HCT116 (cell line): Measurements from ENCODE around the gene SLC35G2.

Experiments
- CEBPB ChIP-seq: IDR thresholded peaks from 2 replicates; pipeline ENCODE4 v1.6.1; 2012; ENCODE audit warnings: low read depth
- CTCF ChIP-seq, 3 experiments: fragments of 200-600 bp in 1 of 3; sonication (generic) in 1 of 3; IDR thresholded peaks in 2 of 3; conservative IDR thresholded peaks in 1 of 3; 2 replicates each; pipeline ENCODE4 v1.5.1; 2012 to 2017; ENCODE audit warnings: low read depth in 2 of 3, low read length in 2 of 3, antibody characterized with exemption in 1 of 3, borderline replicate concordance in 1 of 3, control low read depth in 1 of 3, mild to moderate bottlenecking in 1 of 3, mixed read lengths in 1 of 3, mixed run types in 1 of 3, moderate library complexity in 1 of 3; ENCODE audit not compliant: insufficient read depth in 1 of 3
- EGR1 ChIP-seq: IDR thresholded peaks from 2 replicates; pipeline ENCODE4 v1.6.1; 2012; ENCODE audit warnings: low read depth
- EZH2 ChIP-seq: fragments of 200-600 bp; sonication (generic); IDR thresholded peaks from 2 replicates; pipeline ENCODE4 v1.6.1; 2017; ENCODE audit warnings: antibody characterized with exemption, mixed run types
- EZH2phosphoT487 ChIP-seq: fragments of 200-600 bp; IDR thresholded peaks from 2 replicates; pipeline ENCODE4 v1.6.1; 2018; ENCODE audit warnings: antibody characterized with exemption, borderline replicate concordance
- FOSL1 ChIP-seq: IDR thresholded peaks from 2 replicates; pipeline ENCODE4 v1.6.1; 2012; ENCODE audit warnings: low read depth
- JUND ChIP-seq: IDR thresholded peaks from 2 replicates; pipeline ENCODE4 v1.6.1; 2012
- POLR2A ChIP-seq: IDR thresholded peaks from 2 replicates; pipeline ENCODE4 v1.7.0; 2011; ENCODE audit warnings: borderline replicate concordance; ENCODE audit not compliant: insufficient read depth, insufficient read length; ENCODE audit errors: extremely low read depth
- POLR2AphosphoS5 ChIP-seq: IDR thresholded peaks from 2 replicates; pipeline ENCODE4 v1.6.1; 2011; ENCODE audit warnings: mild to moderate bottlenecking, low read depth, low read length, moderate library complexity
- RAD21 ChIP-seq: IDR thresholded peaks from 2 replicates; pipeline ENCODE4 v1.6.1; 2012; ENCODE audit warnings: low read depth, mild to moderate bottlenecking
- SP1 ChIP-seq: IDR thresholded peaks from 2 replicates; pipeline ENCODE4 v1.6.1; 2012; ENCODE audit warnings: low read depth
- SRF ChIP-seq: IDR thresholded peaks from 2 replicates; pipeline ENCODE4 v1.6.1; 2012; ENCODE audit warnings: low read depth
- YY1 ChIP-seq: IDR thresholded peaks from 2 replicates; pipeline ENCODE4 v1.6.1; 2011; ENCODE audit warnings: low read length, low read depth, moderate library complexity, mild to moderate bottlenecking; ENCODE audit not compliant: insufficient replicate concordance; ENCODE audit errors: extremely low read depth
- ZFX ChIP-seq: fragments of 450-650 bp; IDR thresholded peaks from 2 replicates; pipeline ENCODE4 v1.6.1; 2017

DNA sequence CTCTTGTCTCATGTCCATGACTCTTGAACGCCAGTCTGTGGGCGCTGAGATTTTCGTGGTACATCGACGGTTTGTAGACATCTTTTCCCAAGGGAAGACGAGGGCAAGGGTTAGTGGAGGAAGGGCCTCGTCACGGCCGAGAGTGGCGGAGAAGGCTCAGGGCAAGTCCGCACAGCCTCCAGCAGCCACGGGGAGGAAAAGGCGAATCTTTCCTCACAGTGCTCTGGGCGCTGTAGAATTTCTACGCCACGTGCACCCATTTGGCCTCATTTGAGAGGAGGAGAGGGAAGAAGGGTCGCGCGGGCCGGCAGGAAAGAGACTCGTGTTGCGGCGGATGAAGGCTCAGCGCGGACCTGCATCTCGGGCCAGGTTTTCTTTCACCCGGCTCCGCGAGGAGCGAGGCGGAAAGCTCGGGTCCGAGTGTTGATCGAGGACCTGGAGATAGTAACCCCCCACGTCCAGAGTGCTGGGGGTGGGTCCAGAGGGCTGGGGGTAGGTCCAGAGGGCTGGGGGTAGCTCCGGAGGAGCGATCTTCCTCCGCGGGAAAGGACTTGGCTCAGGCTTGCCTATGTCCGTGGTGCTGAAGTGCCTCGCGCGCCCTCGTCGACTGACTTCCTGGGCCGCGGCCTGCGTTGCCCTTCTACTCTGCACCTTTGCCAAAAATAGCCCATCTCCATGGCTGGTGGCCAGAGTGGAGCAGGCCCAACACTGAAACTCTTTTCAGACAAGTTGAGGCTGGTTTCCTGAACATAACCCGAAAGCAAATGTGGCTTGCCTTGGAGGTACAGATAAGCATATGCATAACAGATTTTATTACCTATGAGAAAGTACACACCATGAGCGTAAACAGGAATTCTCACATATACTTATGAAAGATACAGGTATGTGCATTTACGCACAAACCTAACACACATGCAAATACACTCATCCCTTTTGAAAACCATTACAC lies 1.1 kb downstream of the SLC35G2 start:
- TF ChIP-seq CTCF (IDR thresholded peaks at IDR 0.05 in 2 of 3, conservative IDR thresholded peaks at IDR 0.05 in 1 of 3; ENCODE audit: borderline replicate concordance in 1 of 3, insufficient read depth in 1 of 3, low read depth in 2 of 3, low read length in 2 of 3) (no peak), POLR2A (no peak), RAD21 (no peak), EGR1 (no peak), YY1 (no peak), CEBPB (no peak), SRF (no peak), EZH2 (no peak), FOSL1 (no peak), POLR2AphosphoS5 (no peak), JUND (no peak), EZH2phosphoT487 (no peak), ZFX (no peak), SP1 (no peak)
